Prostate gland (tissue), 2 donors: ENCODE measurements around the gene DIS3L2. TPM values are rescaled to one million over a fixed set of nuclear protein-coding genes. Genes with fewer than 3 reads are reported as not detected.

Source experiments
- DNase-seq: peaks from one replicate; pipeline ENCODE4 v3.0.0-alpha.2; 2019; ENCODE audit warnings: low spot score
- H3K27ac ChIP-seq, 2 donors: fragments of 200-600 bp; sonication (generic); 2 replicates each; pipeline ENCODE4 v1.5.1; 2017 to 2019
- H3K27me3 ChIP-seq: fragments of 200-600 bp; sonication (generic); replicated peaks from 2 replicates; pipeline ENCODE4 v1.5.1; 2019; ENCODE audit not compliant: insufficient read depth
- H3K36me3 ChIP-seq, 2 donors: fragments of 200-600 bp; sonication (generic); 1 replicate in 1 of 2; 2 replicates in 1 of 2; pipeline versions ENCODE4 v1.5.1 to v1.8.1; 2017 to 2019
- H3K4me1 ChIP-seq: fragments of 200-600 bp; sonication (generic); replicated peaks from 2 replicates; pipeline ENCODE4 v1.5.1; 2019
- H3K4me3 ChIP-seq, 2 donors: fragments of 200-600 bp; sonication (generic); 2 replicates each; pipeline ENCODE4 v1.5.1; 2017 to 2019
- H3K9me3 ChIP-seq: fragments of 200-600 bp; sonication (generic); 2 replicates; pipeline ENCODE4 v1.5.1; 2017
- POLR2A ChIP-seq: fragments of 450-650 bp; IDR thresholded peaks from one replicate; pipeline ENCODE4 v1.6.1; 2016; ENCODE audit warnings: antibody characterized with exemption, mild to moderate bottlenecking
- POLR2AphosphoS5 ChIP-seq: sonication (generic); formaldehyde crosslinking; IDR thresholded peaks from one replicate; pipeline ENCODE4 v1.6.1; 2017; ENCODE audit warnings: antibody characterized with exemption
- WGBS: methylation state at CpG from one replicate; pipeline ENCODE4 v1.1.5; 2018; 5-methylcytosine and 5-hydroxymethylcytosine counted together
- intact Hi-C: fragments of 100-400 bp; cut with DNase I; formaldehyde crosslinking; loops from one replicate; pipeline ENCODE4 v1.14.2; 2022
- total RNA-seq, 2 donors: library from RNA; depleted of rRNA; stranded (reverse); fragments of >200 nt; gene quantifications; one replicate each; pipeline ENCODE4 v1.1.0, GENCODE V29; 2016
- TF ChIP-seq, protein P1 (sequence below), 4 experiments: fragments of 200-600 bp in 2 of 4; fragments of 450-650 bp in 2 of 4; sonication (generic) in 2 of 4; IDR thresholded peaks; 1 replicate in 3 of 4; 2 replicates in 1 of 4; pipeline ENCODE4 v1.5.1; 2016 to 2019; ENCODE audit warnings: antibody characterized with exemption in 4 of 4, mild to moderate bottlenecking in 2 of 4, moderate library complexity in 2 of 4

DIS3L2 gene
- total RNA-seq, 2 donors from 2014 or later: 30.1 to 71.3 TPM

DNA sequence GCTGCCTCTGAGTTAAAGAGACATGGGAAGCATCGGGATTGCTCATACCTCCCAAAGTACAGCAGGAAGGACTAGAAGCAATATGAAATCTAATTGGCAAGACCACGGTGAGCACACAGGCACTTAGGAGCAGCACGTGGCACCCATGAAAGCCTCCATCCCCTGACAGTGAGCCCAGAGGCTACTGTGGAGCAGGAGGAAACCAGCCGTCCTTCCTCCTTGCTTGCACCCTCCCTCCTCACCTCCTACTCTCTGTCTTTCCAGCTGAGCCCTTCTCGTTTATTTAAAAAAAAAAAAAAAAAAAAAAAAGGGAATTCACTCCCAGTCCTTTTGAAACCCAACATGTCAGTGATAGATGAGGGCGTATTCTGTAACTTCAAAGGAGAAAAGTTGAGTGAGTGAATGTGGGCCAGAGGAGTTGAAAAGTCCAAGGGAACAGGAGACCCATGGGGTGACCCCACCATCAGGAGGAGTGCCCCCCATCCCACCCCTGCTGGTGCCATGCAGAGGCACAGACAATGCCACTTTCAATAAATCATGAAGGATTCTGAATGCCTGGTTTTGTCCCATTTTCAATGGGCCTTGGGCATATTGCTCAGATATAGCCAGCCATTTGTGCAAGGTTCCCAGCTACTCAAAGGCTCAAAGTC lies 320.5 kb downstream of the DIS3L2 start:
- Histone ChIP-seq H3K4me1 (peaks cover 4% of the 10 kb centered on the region), H3K27me3 (no peaks in the 10 kb centered on the region), H3K9me3 (no peaks in the 10 kb centered on the region), H3K4me3 (no peak overlapping the region), H3K36me3 (no peaks in the 10 kb centered on the region), H3K27ac (no peak overlapping the region)
- TF ChIP-seq POLR2A: no peak
- TF ChIP-seq, protein P1, sequence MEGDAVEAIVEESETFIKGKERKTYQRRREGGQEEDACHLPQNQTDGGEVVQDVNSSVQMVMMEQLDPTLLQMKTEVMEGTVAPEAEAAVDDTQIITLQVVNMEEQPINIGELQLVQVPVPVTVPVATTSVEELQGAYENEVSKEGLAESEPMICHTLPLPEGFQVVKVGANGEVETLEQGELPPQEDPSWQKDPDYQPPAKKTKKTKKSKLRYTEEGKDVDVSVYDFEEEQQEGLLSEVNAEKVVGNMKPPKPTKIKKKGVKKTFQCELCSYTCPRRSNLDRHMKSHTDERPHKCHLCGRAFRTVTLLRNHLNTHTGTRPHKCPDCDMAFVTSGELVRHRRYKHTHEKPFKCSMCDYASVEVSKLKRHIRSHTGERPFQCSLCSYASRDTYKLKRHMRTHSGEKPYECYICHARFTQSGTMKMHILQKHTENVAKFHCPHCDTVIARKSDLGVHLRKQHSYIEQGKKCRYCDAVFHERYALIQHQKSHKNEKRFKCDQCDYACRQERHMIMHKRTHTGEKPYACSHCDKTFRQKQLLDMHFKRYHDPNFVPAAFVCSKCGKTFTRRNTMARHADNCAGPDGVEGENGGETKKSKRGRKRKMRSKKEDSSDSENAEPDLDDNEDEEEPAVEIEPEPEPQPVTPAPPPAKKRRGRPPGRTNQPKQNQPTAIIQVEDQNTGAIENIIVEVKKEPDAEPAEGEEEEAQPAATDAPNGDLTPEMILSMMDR (IDR thresholded peaks at IDR 0.05): no peak
- no peak for TF ChIP-seq POLR2AphosphoS5
- no peak for DNase-seq
- intact Hi-C loops: no loop called here
- WGBS: 50% methylated on average over 6 of the region's 6 CpGs

DNA sequence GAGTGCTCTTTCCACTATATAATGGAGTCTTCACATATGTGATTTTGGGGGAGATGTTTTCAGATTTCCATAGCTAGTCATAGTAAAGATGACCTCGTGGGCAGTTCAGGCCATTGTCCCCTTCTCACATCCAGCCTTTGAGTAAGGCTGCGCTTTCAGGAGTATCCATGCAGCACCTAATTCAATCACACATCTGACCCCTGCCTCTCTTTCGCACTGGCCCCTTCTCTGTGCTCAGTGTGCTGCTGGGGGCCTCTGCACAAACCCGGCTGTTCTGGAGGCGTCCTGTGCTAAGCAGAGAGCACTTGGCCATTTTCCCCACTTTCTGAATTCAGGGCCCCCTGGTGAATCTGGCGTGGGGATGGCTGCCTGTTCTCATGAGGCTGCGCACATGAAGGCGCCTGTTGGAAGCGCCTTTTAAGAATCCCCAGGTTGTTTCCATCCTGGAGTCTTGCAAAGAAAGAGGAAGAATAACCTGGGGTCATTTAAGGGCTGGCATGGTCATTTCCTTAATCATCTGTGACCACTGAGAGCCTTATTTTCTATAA lies 321.1 kb downstream of the DIS3L2 start:
- H3K4me3 ChIP-seq: no peak overlapping the region
- H3K4me1 ChIP-seq: peaks cover 4% of the 10 kb centered on the region
- DNase-seq: no peak
- H3K9me3 ChIP-seq: no peaks in the 10 kb centered on the region
- H3K27me3 ChIP-seq: no peaks in the 10 kb centered on the region
- no peaks in the 10 kb centered on the region for H3K36me3 ChIP-seq
- WGBS: 71% methylated on average over 9 of the region's 9 CpGs
- intact Hi-C loops: no loop called here
- TF ChIP-seq, protein P1 (IDR thresholded peaks at IDR 0.05): no peak
- no peak overlapping the region for H3K27ac ChIP-seq

DNA sequence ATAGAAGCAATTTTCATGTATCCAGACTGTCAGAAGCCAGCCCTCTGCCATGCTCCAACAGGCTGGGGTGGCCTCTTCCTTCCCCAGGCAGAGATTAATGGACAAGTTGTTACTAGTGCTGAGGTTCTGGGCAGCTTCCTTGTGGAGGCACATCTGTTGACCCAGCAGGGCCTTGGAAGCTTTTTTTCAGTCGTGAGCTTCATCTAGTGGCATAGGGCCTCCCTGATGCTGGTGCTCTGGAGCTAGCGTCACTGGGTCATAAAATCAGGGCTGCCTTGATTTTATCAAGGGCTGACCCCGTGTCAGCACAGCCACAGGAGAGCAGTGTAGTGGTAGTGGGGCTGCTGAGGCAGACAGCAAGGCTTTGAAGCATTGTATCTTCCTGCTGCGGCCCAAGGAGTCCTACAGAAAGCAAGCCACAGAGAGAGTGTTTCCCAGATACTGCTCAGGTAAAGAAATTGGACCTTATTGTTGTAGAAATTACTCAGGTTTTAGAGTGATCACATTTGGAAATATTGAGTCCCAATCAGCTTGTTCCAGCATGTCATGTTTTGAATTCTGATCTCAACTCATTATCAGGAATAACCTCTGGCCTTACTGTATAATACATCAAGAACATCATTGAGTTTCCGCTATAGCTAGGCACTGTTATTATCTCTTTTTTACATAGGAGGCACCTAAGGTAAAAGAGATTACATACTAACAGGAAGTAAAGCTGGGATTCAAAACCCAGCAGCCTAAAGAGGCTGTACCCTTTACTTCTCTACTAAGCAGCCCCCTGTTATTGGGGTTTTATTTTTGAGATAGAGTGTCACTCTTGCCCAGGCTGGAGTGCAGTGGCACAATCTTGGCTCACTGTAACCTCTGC lies 324.7 kb downstream of the DIS3L2 start:
- no peaks in the 10 kb centered on the region for H3K36me3 ChIP-seq
- intact Hi-C loops: no loop called here
- no peaks in the 10 kb centered on the region for H3K27me3 ChIP-seq
- DNase-seq: peak; percentile 75
- H3K4me3 ChIP-seq: no peak overlapping the region
- no peaks in the 10 kb centered on the region for H3K9me3 ChIP-seq
- WGBS: 61% methylated on average over 5 of the region's 5 CpGs
- peaks cover 4% of the 10 kb centered on the region for H3K4me1 ChIP-seq
- TF ChIP-seq POLR2AphosphoS5 (peak; percentile 75), POLR2A (no peak)
- TF ChIP-seq, protein P1 (IDR thresholded peaks at IDR 0.05): no peak
- H3K27ac ChIP-seq: peak overlapping the region; percentile 41 to 67

GRCh38 chr2:232287316-232287715 lies 325.8 kb downstream of the DIS3L2 start:
- TF ChIP-seq POLR2AphosphoS5: no peak

DNA sequence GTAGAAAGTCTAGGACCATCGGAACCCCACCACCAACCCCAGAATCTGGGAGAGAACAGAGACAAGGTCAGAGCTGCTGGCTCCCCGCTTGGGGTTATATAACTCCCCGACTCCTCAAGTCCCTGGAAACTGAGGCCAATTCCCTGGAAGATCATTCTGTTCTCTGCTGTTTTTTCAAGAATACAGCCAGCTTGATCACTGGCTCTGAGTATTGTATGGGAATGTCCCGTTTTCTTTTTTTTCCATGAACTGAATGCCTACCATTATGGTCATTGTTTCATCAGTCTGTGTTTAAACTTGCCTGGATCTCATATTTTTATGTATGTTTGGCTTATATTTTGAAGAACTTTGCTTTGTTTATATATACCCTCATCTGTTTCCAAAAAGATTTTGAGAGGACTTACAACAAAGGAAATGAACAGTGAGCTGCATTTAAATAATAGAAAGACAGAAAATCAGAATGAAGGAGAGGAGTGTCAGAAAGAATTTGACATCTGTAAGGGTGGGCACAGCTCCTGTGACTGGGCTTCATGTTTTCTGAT lies 327.0 kb downstream of the DIS3L2 start:
- Histone ChIP-seq H3K36me3 (no peaks in the 10 kb centered on the region), H3K27me3 (no peaks in the 10 kb centered on the region), H3K4me1 (no peaks in the 10 kb centered on the region), H3K9me3 (no peaks in the 10 kb centered on the region), H3K4me3 (no peak overlapping the region), H3K27ac (peak overlapping the region in 1 of 2 donors; percentile 31)
- intact Hi-C loops: no loop called here
- no peak for DNase-seq
- no peak for TF ChIP-seq POLR2AphosphoS5
- TF ChIP-seq, protein P1 (IDR thresholded peaks at IDR 0.05): no peak
- no peak for TF ChIP-seq POLR2A
- 39% methylated on average over 4 of the region's 4 CpGs for WGBS

More at GRCh38 chr2:232287316-232287715, 325.8 kb downstream of the DIS3L2 start:
- Histone ChIP-seq H3K9me3 (no peaks in the 10 kb centered on the region), H3K4me3 (no peak overlapping the region), H3K27me3 (no peaks in the 10 kb centered on the region), H3K27ac (peak overlapping the region; percentile 7 to 41), H3K36me3 (no peaks in the 10 kb centered on the region), H3K4me1 (peaks cover 4% of the 10 kb centered on the region)
- no peak for DNase-seq
- intact Hi-C loops: no loop called here
- 48% methylated on average over 8 of the region's 8 CpGs for WGBS
